ENCODE measurements around the gene ITLN2.

- TF ChIP-seq EZH2phosphoT487 (IDR thresholded peaks at IDR 0.05; ENCODE audit: low read depth, severe bottlenecking, unreplicated experiment) (no peak), CTCF (IDR thresholded peaks at IDR 0.05; ENCODE audit: poor library complexity) (no peak), EZH2 (IDR thresholded peaks at IDR 0.05; ENCODE audit: borderline replicate concordance) (no peak)
Measured at GRCh38 chr1:160956966-160957365, 2.4 kb upstream of the ITLN2 start.

Data from hepatocyte (in vitro differentiated cells).